Right renal pelvis (tissue), 4 donors: Measurements from ENCODE around the gene PSENEN. TPM values are rescaled to one million over a fixed set of nuclear protein-coding genes. Genes with fewer than 3 reads are reported as not detected.
"Not testable (repeated sequence)": the region's sequence is repeated elsewhere in the genome, so short reads cannot be mapped to it uniquely, and the experiment has no call there.

Experiments used
- DNase-seq, 4 donors: peaks; one replicate each; pipeline ENCODE4 v3.0.0-alpha.2; 2013; ENCODE audit warnings: low read depth in 4 of 4, low spot score in 3 of 4, missing footprints in 1 of 4
- polyA plus RNA-seq, 4 donors: library from polyadenylated mRNA; unstranded; fragments of 120-200 nt; gene quantifications; one replicate each; pipeline ENCODE4 v1.2.1, GENCODE V29; 2013; ENCODE audit not compliant: insufficient read length in 4 of 4

The PSENEN gene
- polyA plus RNA-seq, 4 donors, result 62.5 to 86.3 (median 68.7) TPM

DNA sequence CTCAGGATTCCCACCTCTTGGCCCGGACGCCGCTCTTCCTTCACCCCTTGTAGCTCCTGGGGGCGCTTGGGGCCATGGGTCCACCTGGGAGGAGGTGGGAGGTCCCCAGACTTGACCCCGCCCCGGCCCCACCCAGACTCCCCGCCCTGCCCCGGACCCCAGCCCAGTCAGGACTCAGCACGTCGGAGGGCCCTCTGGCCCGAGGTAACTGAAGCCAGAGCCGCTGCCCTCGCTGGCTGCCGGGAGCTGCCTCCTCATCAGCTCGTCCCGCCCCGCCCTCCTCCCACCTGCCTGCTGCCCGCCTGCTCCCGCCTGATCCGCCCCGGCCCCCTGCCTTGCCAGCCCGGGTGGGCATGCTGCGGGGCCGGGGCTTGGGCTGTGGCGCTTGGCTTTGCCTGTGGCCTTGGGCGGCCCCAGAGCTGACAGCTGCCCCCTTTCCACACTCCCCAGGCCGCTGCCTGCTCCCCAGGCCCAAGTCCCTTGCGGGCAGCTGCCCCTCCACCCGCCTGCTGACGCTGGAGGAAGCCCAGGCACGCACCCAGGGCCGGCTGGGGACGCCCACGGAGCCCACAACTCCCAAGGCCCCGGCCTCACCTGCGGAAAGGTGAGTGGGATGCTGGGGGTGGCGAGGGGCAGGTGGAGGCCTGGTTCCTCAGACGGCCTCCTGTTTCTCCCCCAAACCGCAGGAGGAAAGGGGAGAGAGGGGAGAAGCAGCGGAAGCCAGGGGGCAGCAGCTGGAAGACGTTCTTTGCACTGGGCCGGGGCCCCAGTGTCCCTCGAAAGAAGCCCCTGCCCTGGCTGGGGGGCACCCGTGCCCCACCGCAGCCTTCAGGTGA, 39.3 kb downstream of the PSENEN start:
- no peak for DNase-seq

DNA sequence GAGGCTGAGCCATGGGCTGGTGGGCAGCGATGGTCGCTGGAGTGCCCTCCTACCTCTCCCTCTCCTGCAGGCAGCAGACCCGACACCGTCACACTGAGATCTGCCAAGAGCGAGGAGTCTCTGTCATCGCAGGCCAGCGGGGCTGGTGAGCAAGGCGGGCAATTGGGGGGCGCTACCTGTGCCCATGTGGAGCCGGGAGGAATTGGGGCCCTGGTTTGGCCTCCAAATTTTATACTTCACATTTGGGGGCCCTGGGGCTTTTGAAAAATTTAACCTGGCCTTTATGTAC, 39.8 kb downstream of the PSENEN start:
- no peak for DNase-seq

DNA sequence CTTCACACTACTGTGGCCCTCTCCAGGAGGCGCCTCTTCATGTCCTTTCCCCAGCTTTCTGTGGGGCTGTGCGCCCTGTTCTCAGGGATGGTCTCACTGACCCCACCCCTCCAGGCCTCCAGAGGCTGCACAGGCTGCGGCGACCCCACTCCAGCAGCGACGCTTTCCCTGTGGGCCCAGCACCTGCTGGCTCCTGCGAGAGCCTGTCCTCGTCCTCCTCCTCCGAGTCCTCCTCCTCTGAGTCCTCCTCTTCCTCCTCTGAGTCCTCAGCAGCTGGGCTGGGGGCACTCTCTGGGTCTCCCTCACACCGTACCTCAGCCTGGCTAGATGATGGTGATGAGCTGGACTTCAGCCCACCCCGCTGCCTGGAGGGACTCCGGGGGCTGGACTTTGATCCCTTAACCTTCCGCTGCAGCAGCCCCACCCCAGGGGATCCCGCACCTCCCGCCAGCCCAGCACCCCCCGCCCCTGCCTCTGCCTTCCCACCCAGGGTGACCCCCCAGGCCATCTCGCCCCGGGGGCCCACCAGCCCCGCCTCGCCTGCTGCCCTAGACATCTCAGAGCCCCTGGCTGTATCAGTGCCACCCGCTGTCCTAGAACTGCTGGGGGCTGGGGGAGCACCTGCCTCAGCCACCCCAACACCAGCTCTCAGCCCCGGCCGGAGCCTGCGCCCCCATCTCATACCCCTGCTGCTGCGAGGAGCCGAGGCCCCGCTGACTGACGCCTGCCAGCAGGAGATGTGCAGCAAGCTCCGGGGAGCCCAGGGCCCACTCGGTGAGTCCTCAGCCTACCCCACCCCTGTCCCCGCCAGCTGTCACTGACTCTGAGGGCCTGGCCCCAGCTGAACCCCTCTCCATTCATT, 41.1 kb downstream of the PSENEN start:
- DNase-seq, result no peak

DNA sequence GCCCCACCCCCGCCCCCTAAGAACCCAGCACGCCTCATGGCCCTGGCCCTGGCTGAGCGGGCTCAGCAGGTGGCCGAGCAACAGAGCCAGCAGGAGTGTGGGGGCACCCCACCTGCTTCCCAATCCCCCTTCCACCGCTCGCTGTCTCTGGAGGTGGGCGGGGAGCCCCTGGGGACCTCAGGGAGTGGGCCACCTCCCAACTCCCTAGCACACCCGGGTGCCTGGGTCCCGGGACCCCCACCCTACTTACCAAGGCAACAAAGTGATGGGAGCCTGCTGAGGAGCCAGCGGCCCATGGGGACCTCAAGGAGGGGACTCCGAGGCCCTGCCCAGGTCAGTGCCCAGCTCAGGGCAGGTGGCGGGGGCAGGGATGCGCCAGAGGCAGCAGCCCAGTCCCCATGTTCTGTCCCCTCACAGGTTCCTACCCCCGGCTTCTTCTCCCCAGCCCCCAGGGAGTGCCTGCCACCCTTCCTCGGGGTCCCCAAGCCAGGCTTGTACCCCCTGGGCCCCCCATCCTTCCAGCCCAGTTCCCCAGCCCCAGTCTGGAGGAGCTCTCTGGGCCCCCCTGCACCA, 41.9 kb downstream of the PSENEN start:
- DNase-seq, result no peak

DNA sequence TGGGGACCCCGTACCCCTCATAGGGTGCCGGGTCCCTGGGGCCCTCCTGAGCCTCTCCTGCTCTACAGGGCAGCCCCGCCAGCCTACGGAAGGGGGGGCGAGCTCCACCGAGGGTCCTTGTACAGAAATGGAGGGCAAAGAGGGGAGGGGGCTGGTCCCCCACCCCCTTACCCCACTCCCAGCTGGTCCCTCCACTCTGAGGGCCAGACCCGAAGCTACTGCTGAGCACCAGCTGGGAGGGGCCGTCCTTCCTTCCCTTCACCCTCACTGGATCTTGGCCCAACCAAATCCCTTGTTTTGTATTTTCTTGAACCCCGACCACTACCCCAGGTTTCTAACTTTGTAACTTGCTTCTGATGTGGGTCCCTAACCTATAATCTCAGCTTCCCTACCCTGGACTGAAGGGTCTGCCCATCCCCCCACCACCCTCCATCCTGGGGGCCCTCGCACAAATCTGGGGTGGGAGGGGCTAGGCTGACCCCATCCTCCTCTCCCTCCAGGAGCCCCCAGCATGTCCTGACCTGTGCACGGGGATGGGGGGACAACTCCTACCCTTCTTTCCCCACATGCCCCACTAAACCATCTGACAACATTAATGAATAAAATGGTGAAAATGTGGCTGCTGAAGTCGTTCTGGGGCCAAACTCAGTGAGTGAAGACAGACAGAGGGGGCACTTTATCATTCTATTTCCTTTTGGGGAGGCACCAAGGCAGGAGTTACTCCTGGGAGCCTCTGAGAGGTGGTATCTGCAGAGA, 42.9 kb downstream of the PSENEN start:
- no peak for DNase-seq

DNA sequence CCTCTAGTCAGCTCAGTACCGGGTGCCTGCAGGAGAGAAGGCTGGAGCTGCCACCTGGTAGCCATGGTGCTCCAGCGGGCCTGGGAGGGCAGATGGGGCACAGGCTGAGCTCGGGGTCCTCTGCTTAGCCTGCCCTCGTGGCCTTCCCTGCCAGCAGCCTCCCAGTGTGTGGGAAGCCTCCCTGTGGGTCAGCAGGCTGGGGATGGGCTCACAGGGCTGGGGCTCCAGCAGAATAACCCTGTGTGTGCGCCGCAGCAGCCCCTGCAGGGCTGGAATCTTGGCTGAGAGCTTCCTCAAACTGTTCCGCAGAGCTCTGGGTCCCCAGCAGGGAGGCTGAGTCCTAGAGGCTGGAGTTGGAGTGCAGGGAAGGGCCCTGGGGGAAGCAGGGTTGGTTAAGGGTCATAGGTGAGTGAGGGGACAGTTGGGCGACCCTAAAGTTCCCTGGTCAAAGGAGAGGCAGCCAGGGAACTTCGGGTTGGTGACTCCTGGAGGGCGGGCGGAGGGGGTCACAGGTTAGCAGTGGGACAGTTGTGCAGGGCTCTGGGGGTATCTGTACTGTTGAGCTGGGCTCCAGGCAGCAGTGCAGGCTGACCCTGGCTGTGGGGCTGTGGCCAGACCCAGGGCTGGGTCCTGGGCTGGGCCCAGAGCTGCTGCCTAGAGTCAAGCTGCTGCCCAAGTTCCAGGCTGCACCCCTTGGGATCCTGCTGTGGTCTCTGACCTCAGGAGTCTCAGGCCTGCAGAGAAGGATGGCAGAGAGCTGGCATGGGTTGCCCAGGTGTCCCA, 43.9 kb downstream of the PSENEN start:
- no peak for DNase-seq

DNA sequence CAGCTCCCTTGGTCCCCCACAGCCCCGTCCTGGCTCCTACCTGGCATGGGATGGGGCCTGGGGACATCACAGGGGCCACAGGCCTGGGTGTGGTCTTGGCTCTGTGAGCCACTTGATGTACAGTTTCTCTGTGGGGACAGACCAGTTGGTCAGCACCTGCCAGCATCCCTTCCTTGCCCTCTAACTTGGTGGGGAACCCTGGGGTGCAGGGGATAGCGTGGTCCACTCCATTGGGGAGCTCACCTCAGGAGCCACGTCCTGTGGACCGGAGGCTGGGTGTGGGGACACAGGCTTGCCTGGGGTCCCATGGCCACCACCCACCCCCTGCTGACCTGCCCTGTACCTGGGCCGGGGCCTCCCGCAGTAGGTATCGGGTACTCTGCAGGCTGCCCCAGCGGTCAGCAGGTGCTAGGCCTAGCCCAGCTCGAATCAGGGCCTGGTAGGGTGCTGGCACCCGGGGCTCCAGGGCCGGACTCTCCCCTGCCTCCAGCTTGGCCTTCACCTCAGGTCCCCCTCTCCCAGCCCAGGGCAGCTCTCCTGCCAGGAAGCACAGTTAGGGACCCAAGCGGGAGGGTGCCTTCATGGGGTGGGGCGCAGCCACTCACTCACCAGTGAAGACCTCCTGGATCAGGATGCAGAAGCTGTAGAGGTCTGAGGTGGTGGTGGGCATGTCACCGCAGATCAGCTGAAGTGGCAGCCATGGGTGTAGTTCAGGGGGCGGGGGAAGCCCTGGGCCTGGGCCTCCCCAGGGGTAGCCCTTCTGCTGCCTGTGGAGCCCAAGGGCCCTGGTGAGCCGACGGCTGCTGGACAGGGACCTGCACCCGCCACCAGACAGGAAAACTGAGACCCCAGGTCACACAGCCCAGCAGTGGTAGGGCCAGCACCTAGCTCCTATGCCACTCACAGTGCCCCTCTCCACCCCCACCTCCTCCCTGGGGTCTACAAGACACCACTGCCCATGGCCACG, 44.8 kb downstream of the PSENEN start:
- DNase-seq, result no peak

DNA sequence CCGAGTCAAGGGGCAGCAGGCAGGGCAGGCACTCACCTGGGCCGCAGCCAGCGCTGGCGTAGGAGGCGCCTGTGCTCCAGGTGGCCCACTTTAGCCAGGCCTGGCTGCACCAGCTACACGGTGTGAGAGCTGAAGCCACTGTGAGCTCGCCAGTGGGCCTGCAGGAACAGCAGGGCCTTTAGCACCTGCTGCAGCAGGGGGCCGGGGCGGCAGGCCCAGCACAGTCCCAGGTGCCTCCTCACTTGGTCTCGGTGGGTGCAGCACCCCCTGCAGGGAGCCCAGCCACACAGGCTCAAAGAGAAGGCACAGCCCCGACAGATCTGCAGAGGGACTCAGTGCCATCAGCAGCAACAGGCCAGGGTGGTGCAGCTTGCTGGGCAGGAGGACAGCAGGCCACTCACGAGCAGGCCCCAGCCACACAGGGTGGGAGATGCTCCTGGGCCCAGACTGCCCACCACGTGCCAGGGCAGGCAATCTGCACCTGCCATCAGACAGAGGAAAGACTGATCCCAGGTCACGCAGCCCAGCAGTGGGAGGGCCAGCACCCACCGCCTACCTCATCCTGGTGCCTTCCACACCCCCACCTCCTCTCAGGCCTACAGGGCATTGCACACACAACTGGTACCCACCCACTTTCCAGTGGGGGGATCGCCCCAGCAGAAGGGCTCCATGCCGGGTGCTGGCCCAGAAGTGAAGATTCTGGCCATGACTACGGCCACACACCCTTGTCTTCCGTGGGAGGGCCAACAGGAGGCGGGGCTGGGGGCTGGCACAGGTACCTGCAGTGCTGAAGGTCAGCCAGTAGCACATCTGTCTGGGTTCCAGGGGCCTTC, 45.7 kb downstream of the PSENEN start:
- DNase-seq, result no peak

DNA sequence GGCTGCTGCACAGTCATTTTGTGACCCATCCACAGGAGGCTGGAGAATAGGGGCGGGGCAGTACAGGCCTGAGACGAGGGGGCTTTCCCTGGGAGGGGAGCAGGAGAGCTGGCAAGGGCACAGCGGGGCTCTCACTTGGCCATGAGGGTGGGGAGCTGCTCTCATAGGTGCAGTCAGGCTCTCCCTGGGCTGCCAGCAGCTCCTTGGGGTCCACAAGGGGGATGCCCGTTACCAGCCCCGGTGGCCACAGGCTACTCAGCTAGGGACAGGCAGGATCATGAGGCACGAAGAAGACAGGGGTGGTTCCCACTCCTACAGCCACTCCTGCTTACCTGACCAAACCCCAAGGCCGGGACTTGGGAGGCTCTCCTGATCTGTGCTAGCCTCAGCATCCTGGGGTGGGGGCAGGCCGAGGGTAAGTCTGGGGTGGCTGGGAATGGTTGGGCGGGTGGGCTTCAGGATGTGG, 46.4 kb downstream of the PSENEN start:
- no peak for DNase-seq

DNA sequence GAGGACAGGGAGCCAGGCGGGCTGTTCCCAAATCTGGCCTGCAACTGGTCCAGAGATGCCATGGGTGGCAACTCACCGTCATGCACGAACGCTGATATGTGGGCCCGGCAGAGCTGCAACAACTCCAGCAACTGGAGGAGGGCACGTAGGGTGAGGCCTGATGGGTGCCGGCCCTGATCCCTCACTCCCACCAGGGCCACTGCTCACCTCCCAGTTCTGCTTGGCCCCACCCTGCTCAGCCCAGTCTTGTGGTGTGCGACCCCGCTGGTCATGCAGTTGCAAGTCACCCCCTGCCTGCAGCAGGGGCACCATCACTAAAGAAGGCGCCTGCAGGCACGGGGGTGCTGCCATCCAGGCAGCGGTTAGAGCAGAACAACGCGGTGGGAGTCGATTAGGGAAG, 46.9 kb downstream of the PSENEN start:
- DNase-seq, result no peak

DNA sequence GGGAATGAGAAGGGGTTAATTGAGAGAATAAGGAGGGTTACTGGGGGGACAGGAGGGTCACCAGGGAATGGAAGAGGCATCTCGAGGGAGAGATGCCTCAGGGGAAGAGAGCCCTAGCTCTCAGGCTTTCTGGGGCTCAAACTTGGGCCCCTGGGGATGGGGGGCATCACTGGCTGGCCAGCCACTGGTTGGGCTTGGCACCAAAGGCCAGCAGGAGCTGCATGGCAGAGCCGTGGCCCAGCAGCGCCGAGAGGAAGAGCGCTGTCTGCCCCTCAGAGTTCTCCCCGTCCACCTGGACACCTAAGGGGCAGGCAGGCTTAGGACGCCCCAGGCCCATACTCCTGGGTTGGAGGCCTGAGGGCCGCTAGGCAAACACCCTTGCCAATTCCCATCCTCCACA, 47.4 kb downstream of the PSENEN start:
- DNase-seq, result no peak

DNA sequence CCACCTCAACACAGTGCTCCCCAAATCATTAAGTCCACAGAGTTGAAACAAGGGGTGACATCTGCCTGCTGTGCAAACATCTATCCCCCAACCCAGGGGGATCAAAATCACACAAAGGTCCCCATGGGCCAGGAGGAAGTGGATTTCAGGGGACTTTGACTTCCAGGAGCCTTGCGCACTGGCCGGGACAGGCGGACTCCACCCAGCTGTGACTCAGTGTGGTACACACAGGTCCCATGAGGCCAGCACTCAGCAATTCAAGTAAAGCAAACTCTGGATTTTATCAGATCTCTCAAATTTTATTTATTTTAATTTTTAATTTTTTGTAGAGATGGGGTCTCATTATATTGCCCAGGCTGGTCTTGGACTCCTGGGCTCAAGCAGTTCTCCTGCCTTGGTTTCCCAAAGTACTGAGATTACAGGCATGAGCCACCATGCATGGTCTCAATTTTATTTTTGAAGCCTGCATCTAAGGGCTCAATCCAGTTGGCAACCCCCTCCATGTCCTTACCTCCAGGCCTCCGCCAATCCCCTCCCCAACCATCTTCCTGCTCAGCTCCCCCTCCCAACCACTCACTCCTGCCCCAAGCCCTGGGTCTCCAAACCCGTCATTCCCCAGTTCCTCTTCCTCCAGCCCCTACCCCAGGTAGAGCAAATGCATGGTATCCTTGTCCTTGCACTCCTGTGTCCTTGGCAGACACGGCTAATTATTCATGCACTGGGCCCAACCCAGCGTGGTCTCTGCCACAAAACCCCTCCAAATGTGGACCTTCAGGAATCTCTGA, 48.1 kb downstream of the PSENEN start:
- no peak for DNase-seq

DNA sequence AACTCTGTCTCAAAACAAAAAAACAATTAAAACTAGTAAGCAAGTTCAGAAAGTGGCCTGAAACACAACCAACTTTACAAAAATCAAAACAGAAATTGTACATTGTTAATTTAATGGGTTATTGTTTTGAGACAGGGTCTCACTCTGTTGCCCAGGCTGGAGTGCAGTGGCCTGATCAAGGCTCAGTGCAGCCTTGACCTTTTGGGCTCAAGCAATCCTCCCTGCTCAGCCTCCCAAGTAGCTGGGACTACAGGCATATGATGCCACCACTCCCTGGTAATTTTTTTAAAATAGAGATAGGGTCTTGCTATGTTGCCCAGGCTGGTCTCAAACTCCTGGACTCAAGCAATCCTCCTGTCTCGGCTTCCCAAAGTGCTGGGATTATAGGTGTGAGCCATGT, 50.1 kb downstream of the PSENEN start:
- not testable (repeated sequence) for DNase-seq
